NOMO-1 treated with dmso at 0.1 percent for 144 hours (cell line): ENCODE measurements around the gene SEMA3C.

Experiments used
- DNase-seq: peaks from one replicate; lab custom pipeline; 2025; ENCODE audit not compliant: unreplicated experiment; lab: John Stamatoyannopoulos, UW

The SEMA3C gene

DNA sequence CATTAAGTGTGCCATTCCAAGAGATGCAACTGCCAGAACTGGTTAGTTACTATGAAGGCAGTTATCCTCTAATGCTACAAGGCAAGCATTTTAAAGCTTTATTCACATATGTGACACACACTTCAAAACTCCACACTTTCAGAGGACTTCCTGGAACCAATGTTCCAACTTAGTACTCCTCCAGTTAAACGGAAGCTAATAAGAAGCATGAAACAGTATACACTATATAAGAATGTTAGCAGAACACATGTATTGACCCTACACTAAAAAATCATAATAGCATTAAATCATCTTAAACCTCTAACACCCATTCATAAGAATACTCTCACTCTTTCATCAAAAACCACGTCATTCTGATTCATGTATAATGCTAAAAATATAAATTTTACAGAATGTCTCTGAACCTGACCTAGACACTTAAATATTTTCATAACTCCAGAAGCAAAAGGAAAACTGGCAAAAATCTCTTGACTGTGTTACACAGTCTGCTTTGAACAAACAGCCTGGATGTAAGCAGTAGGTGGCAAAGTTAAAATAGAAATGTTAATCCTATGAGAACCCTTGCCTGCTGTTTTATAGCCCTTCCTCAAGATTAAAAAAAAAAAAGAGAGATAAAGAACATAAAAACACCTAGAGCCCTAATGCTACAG, 135.0 kb downstream of the SEMA3C start:
- no peak for DNase-seq

DNA sequence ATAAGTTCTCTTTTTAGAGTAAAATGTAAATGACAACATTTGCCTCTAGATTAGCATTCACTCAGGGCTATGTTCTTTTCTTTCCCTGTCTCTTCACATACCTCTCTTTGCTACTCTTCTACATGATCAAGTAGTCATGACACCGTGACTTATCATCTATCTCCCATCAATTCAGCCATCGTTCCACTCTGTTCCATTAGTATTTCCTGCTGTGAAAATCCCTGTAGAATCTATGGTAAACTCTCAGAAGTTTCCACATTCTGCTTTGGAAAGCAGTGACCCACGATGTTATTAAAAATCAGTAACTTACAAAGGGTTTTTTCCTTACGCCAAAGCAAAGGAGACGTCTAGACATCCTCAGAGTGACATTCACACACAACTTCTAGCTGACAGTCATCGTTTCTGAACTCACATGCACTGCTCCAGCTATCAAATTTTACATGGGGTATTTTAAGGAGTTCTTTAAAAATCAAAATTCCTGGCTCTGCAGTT, 135.6 kb downstream of the SEMA3C start:
- DNase-seq = no peak

DNA sequence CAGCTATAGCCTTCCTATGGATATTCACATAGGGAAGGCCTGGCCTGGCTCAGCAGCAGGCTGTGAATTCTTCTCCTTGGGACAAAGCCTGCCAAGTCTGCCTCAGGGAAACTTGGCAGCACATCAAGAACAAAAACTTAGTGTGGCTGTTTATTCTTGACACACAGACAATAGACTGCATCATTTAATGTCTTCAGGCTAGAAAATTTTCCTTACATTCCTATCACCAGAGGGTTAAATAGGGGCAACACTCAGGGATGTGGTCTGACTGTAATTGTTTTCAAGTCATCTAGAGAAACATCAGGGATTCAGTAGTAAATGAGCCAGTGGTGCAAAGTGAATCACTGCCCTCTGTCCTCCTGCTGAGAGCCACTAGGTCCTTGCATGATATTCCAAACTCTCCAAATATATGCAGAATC, 137.3 kb downstream of the SEMA3C start:
- DNase-seq = no peak

DNA sequence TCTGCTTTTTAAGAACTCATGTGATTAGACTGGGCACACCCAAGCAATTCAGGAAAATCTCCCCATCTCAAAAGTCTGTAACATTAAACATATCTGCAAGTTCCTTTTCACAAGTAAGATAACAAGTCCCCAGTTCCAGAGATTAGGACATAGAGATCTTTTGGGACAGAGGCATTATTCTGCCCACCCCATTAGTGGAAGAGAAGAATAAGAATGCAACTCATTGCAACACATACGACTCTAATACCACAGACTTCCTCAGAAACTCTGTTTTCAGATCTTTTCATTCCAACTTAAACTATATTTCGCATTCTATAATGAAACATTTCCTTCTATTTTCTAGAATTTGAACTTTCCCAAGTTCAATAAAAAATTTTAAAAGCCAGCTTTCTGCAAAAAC, 137.7 kb downstream of the SEMA3C start:
- DNase-seq = no peak

DNA sequence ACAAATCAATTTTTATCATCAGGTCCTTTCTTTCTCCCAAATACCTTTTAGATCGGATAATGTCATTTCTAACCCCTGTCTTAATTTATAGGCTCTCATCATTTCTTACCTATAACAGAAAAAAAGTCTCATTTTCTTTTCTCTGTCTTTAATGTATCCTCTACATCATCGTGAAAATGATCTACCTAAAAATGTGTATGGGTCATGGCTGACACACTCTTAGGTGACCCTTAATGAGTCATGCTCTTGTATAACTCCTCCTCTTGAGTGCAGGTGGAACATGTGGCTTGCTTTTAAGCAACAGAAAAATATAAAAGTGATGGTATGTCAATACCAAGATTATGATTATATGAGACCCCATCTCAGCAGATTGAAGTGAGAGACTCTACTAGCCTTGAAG, 139.4 kb downstream of the SEMA3C start:
- DNase-seq = no peak

DNA sequence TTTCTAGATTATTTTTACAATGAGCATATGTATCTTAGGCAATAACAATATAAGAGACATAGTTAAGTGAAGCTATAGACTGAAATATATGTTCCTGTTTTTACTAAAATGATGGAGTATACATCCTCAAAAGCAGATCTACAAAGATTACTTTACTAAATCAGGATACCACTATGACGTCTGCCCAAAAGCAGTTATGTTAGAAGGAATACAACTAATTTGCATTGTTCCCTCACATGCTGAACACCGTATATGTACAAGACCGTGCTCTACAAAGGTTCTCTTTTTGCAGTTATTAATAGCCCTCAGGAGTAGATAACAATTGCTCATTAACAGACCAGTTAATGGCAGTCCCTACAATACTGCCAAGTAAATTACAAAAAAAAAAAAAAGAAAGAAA, 143.0 kb downstream of the SEMA3C start:
- DNase-seq = peak; percentile 59

DNA sequence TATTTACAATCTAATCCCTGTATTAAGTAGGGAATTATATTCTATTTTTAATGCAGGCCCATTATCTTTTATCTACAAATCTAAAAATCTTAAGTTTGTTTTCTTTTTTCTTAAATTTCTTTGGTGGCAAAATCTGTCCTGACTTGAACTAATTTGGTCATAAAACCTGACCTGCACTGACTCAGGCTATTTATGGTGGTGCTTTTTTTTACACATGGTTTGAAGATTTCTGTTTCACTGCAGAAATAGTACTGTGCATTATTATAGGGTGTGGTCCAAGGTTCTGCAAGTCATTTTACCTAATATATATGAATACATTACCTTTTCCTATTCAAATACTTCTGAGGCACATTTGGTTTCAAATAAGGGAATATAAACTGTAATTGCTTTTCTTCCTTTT, 143.4 kb downstream of the SEMA3C start:
- peak; percentile 62 for DNase-seq

DNA sequence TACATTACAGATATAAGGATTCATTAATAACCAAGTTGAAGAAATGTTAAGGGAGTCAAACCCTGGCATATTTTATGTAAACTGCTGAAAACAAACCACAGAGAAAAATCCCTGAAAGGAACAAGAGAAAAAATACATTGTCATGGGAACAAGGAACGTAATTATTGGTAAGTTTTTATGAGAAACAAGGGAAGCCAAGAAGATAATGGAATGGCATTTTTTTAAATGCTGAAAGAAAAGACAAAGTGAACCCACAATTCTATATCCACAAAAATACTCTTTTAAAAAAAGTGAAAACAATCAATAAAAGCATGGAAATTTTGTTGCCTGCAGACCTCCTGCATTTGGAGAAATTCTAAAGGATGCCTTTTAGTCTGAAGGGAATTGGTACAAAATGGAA, 144.0 kb downstream of the SEMA3C start:
- DNase-seq = no peak

DNA sequence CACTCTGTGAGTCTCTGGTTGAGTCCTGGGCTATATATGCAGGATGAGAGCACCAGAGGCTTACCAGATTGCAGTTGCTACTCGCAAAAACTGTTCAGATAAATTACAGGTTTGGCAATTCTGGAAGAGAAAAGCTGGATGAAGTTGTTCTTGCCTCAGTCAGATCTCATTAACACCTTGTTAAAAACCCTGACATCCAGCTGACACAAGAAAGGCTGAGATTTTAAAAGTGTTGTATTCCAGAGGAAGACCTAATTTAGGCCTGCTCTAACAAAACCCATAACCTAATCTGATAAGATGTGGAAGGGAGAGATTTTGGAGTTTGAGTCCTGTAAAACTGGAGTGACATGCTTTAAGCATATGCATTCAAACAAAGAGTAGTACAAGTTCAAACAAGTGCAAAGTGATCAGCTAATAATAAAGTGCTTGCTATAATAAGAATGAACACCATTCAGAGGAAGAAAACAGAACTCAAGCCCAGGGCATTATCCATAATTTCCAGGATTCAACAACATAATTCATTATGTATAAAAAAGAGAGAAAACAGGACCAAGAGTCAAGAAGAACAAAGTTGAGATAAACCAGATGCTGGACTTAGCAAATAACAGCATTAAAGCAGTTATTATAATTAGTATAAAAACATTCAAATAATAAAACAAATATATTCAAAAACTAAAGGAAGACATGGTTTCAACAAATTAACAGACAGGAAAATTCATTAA, 144.9 kb downstream of the SEMA3C start:
- no peak for DNase-seq

DNA sequence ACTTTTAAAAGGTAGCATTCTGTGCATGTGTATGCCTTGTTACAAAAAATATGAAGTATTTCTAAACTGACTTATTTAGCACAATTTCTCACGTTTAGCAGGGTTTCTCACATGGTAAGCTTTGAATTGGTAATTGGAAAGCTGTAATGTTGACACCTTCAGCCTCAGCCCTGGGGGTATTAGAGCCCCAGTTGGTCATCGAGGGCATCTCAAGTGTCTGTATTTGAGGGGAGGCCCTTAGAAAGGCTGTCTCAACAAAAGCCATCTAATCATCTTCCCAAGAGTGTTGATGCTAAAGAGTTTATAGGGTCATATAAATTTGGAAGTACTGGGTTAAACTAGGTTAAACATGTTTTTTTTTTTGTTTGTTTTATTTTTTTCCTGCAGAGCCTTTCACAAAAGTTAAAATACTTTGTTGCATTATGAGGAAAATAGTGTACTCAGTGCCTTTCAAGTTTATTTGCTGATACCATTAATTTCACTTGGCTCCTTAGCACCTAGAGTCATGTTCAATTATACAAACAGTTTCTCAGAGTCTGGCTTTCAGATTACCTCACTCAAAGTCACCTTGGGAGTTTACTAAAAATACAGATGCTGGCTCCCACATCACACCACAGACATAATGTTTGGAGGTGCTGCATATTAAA, 146.4 kb downstream of the SEMA3C start:
- no peak for DNase-seq

DNA sequence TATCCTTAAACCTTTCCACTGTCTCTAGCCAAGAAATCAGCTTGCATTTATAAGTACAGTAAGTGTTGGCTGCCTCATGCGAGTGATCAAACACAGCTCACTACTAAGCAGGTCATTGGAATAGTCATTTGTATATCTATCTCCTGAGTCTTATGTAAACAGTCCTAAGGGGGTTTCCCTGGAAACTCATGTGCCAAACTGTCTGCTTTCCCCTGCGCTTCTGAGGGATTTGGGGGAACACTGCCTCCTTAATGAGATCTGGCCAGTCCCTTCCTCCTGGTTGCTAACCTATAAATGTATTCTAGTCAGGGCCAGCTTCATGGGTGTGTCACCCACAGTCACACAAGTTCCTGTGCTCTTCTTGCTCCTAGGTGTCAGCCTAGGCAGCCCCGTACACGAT, 147.3 kb downstream of the SEMA3C start:
- DNase-seq = peak; percentile 45

DNA sequence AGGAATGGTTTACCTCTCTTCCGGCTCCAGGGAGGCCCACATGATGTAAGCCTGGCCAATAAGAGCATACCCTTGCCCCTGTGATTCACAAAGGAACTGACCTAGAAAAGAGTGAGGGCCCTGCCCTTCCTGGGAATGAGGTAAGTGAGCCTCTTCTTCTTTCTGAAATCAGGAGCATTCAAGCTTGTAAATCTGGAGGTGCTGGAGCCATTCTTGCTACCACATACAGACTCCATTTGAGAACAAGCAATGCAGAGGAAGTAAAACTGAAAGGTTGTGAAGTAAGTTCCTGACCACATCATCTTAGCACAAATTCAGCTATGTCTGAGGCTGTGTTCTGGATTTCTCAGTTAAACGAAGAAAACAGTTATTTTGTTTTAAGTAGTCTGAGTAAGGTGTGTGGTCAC, 148.2 kb downstream of the SEMA3C start:
- DNase-seq = peak; percentile 95

DNA sequence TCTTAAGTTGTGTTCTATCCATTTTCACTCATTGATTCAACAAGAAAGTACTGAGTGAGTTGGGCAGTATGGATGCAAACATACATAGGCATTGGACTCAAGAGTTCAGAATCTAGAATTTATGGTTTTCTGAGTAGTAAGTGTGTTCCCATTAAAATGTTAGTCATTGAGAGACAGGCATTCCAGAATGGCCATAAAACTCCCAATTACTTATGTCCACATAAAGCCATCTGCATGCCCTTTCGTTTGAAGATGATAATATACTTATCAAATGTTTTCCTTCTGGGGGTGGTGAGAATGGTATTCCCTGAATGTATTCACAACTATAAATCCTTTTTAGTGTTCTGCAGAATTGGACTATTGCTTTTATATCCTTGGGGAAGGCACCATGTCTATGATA, 148.8 kb downstream of the SEMA3C start:
- no peak for DNase-seq

DNA sequence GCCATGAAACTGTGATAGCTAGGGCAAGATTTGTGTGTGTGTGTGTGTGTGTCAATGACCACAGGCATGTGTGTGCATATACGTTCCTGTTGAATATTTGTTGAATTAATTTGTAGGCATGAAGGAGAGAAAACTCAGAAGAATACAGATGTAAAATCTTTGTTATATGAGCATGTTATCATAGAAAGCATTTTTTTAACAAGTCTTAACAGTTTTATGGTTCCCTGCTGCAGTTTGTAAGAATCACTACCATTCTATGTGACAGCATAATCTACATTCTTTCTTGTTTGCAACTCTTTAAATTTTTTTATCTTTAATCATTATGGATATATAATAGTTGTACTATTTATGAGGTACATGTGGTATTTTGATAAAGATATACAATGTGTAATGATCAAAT, 150.1 kb downstream of the SEMA3C start:
- no peak for DNase-seq

DNA sequence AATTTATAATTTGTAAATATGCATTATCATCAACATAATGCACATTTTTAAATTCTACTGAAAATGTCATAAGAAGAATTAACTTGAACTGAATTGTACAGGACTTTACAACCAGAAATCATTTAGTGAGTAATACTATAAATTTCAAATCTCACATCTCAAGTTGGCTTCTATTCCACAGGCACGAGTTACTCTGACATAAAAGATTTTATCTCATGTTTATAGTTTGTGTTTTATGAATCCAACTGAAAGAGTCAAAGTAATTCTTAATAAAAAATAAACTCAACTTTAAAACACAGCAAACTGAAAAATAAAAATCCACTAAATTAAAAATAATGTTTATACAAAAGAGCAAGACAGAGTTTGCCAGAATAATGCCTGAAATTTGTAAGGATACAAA, 151.2 kb downstream of the SEMA3C start:
- DNase-seq = no peak

DNA sequence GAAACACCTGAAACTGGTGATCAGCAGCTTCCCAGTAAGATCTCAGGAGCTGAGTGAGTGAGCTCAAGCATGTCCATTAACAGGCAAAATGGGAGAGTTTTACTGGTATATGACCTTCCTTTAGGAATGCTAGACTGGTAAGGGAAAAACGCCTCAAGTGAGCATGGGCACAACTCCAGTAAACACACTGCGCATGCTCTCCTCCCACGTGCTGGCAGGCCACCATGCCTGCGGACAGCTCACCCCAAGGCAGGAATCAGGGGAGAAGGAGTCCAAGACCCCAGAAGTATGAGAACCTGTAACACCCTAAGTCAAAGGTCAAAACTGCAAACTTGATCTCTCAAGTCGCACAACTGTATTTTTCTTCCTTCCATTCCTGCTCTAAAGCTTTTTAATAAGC, 152.1 kb downstream of the SEMA3C start:
- DNase-seq = no peak

DNA sequence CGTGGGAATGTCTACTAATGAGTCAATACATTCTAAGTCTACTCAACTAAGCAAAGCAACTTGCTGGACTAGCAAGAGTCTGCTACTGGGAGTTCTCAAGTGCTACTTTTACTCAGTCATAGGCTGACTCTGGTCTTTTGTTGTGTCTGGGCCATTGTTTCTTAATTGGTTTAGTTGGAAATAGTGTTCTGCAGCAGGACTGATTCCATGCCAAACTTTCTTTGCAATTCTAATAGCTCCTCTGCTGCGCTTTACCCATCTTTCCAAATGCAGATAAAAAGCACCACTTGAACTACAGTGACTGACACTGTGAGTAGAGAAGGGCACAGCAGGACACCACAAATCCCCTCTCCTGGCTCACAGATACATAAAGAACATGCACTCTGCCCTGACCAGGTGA, 154.7 kb downstream of the SEMA3C start:
- no peak for DNase-seq

DNA sequence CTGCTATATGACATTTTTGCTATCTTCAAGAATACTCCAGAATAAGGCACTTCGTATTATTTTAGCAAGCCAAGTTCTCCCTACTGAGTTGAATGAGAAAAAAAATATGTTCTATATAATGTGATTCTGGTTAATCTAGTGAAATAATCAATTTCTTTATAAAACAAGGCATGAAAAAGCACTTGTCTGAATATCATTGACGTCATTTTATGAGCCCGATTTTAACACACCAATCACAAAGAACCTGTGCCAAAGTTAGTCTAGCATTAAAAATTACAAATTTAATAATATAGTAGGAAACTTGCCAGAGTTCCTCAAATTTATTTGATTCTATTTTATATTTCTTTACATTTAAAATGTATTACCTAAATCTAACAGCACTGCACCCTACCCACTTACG, 155.1 kb downstream of the SEMA3C start:
- DNase-seq = no peak

DNA sequence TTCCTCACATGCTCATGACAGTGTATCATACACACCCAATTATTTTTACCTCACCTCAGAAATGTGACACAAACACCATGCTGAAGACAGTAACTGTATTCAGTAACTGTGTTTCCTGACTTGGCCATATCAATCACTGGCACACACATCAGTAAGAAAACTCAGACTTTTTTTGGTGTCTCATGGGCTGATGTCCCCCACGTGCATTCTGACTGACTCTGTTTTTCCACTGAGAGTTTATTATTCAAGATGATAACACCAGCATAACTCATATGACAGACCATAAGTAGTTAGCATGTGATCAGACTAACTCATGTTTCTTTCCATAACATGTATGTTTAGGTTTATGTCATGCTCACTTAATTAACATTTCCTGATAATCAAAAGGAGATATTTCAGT, 155.6 kb downstream of the SEMA3C start:
- DNase-seq = no peak

DNA sequence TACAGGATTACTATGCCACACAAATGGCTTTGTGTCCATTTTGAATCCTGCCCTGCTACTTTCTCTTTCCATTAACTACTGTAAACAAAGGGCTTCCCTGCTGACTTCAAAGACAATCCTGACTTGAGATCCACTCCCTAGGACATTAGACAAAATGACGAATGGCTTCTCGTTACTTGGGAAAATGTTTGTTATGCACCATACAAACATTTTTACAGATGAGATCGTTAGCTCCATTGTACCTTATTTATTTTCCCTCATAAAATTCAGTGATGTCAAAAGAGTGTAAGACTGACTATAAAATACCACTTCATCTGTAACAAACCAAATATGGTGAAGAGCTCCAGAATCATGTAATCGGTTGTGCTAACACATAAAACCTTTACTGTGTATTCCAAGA, 158.6 kb downstream of the SEMA3C start:
- DNase-seq = no peak

DNA sequence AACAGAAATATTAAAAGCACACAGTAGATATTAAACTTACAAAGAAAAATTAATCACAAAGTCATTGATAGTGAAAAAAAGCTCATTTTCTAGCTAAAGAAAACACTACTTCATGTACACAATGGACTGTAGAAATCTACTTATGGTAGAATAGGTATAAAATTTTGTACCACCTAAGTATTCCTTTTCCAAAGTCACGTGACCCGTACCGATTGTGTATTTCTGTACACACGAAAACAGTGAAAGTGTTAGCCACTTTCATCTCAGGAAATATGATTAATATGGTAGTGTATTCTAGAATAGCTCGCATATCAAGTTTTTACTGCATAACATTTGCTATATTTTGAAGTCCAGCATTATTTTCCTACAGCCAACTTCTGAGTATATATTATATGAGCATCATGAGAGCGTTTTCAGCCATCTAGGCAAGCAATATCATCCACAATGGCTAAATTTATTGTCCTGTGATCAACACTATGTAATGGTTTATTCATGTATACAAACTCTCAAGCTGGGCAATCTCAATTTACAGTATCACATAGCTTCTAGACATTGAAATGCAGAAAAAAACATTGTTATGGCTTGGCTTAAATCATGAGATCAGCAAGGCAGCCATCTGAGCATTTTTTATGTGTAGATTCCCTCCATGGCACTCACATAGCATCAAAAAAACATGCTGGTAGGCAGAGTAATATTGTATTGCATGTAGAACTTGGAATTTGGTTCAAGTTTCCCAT, 165.7 kb downstream of the SEMA3C start:
- no peak for DNase-seq

DNA sequence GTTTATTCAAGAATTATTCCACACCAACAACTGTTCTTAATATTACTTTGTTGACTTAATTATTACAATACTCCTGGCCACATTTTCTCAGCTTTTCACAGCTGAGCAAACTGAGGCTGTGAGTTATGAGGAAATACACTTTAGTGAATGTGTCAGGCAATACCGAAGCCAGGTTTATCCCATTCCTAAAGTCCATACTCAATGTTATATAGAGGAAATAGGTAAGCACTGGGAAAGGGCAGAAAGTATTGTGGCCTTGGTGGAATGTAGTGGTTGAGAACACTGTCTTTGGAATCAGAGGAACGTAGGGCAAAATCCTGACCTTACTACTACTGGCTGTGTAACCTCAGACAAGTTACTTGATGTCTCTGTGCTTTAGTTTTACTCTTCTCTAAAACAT, 169.6 kb downstream of the SEMA3C start:
- DNase-seq = no peak
